GM12874 (cell line): ENCODE results near the gene HTT.

Experiments used
- CTCF ChIP-seq: IDR thresholded peaks from 2 replicates; pipeline ENCODE4 v1.5.1; 2011; ENCODE audit warnings: low read depth, mild to moderate bottlenecking, control low read depth, low read length, moderate library complexity; ENCODE audit not compliant: insufficient read depth

The HTT gene

GRCh38 chr4:3238721-3239120 is 164.2 kb downstream of the HTT start:
- TF ChIP-seq CTCF, result no peak

DNA sequence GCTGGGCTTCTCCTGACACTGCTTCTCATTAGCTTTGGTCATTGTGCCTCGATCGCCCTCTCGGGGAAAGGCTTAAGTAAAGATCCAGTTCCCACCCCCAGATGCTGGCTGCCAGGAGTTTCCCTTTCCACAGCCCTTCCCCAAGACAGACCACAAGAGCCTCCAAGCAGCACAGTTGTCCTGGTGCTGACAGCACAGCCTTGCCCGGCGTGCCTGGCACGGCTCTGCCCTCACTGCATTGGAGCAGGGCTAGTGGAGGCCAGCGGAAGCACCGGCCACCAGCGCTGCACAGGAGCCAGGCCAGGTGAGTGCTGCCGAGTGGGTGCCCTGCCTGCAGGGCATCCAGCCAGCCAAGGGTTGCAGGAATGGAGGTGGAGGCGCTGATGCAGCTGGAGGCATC is 164.8 kb downstream of the HTT start:
- no peak for TF ChIP-seq CTCF

DNA sequence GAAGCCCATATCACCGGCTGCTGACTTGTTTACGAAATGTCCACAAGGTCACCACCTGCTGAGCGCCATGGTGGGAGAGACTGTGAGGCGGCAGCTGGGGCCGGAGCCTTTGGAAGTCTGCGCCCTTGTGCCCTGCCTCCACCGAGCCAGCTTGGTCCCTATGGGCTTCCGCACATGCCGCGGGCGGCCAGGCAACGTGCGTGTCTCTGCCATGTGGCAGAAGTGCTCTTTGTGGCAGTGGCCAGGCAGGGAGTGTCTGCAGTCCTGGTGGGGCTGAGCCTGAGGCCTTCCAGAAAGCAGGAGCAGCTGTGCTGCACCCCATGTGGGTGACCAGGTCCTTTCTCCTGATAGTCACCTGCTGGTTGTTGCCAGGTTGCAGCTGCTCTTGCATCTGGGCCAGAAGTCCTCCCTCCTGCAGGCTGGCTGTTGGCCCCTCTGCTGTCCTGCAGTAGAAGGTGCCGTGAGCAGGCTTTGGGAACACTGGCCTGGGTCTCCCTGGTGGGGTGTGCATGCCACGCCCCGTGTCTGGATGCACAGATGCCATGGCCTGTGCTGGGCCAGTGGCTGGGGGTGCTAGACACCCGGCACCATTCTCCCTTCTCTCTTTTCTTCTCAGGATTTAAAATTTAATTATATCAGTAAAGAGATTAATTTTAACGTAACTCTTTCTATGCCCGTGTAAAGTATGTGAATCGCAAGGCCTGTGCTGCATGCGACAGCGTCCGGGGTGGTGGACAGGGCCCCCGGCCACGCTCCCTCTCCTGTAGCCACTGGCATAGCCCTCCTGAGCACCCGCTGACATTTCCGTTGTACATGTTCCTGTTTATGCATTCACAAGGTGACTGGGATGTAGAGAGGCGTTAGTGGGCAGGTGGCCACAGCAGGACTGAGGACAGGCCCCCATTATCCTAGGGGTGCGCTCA is 165.8 kb downstream of the HTT start:
- no peak for TF ChIP-seq CTCF

GRCh38 chr4:3240936-3241522 is 166.5 kb downstream of the HTT start:
- no peak for TF ChIP-seq CTCF

DNA sequence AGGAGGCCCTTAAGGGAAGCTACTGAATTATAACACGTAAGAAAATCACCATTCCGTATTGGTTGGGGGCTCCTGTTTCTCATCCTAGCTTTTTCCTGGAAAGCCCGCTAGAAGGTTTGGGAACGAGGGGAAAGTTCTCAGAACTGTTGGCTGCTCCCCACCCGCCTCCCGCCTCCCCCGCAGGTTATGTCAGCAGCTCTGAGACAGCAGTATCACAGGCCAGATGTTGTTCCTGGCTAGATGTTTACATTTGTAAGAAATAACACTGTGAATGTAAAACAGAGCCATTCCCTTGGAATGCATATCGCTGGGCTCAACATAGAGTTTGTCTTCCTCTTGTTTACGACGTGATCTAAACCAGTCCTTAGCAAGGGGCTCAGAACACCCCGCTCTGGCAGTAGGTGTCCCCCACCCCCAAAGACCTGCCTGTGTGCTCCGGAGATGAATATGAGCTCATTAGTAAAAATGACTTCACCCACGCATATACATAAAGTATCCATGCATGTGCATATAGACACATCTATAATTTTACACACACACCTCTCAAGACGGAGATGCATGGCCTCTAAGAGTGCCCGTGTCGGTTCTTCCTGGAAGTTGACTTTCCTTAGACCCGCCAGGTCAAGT is 167.5 kb downstream of the HTT start:
- TF ChIP-seq CTCF, result no peak

- no peak for TF ChIP-seq CTCF
Measured at GRCh38 chr4:3243136-3243780, 168.8 kb downstream of the HTT start.

DNA sequence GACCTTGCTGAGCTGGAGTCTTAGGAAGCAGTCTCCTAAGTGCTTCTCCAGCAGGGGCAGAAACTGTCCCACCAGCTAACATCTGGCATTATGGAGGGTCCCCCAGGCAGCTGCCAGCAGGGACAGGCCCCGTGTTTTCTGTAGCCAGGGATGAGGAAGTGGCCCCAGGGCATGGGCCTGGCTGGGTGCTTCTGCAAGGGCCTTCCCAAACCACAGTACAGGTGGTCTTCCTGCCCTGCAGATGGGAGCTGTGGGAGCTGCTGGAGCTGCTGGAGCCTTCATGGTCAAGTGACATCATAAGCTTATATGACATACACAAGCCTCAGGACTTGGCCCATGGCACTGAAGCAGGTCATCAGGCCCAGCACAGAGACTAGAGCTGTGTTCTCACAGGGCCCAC is 169.5 kb downstream of the HTT start:
- no peak for TF ChIP-seq CTCF
